Fibroblast of the aortic adventitia (primary cell): ENCODE measurements around the gene EIF4A3. TPM values are rescaled to one million over a fixed set of nuclear protein-coding genes. Genes with fewer than 3 reads are reported as not detected.

ENCODE experiments used
- DNase-seq: peaks from one replicate; pipeline ENCODE4 v3.0.0-alpha.2; 2010; ENCODE audit warnings: low read depth
- H3K4me3 ChIP-seq: 2 replicates; pipeline ENCODE4 v1.5.1; 2011; ENCODE audit warnings: low read depth, mild to moderate bottlenecking, control low read depth, low read length, moderate library complexity
- CTCF ChIP-seq: IDR thresholded peaks from 2 replicates; pipeline ENCODE4 v1.5.1; 2011; ENCODE audit warnings: mild to moderate bottlenecking, low read length, control low read depth, inconsistent platforms; ENCODE audit not compliant: insufficient read depth
- total RNA-seq: library from RNA; depleted of rRNA; stranded (reverse); fragments of >200 nt; gene quantifications from 2 replicates; pipeline ENCODE4 v1.2.3, GENCODE V29; 2012; ENCODE audit warnings: low replicate concordance

EIF4A3 gene
- total RNA-seq, 1 donor, result 85.9 TPM

GRCh38 chr17:80190716-80191115 is 43.8 kb upstream of the EIF4A3 start:
- no peak for DNase-seq
- H3K4me3 ChIP-seq, result no peak overlapping the region
- no peak for TF ChIP-seq CTCF

- DNase-seq, result no peak
- H3K4me3 ChIP-seq, result no peak overlapping the region
- TF ChIP-seq CTCF, result no peak
Observed at GRCh38 chr17:80189611-80190010, 42.7 kb upstream of the EIF4A3 start.

GRCh38 chr17:80187515-80187941 is 40.6 kb upstream of the EIF4A3 start:
- H3K4me3 ChIP-seq, result peak overlapping the region; percentile 45
- TF ChIP-seq CTCF, result no peak
- peak; percentile 67 for DNase-seq

- DNase-seq, result peak; percentile 41
- TF ChIP-seq CTCF, result no peak
- H3K4me3 ChIP-seq, result peak overlapping the region; percentile 45
Observed at GRCh38 chr17:80187090-80187489, 40.2 kb upstream of the EIF4A3 start.

- H3K4me3 ChIP-seq, result no peak overlapping the region
- TF ChIP-seq CTCF, result no peak
- no peak for DNase-seq
Observed at GRCh38 chr17:80185968-80186367, 39.0 kb upstream of the EIF4A3 start.

- no peak for TF ChIP-seq CTCF
- no peak for DNase-seq
- H3K4me3 ChIP-seq, result no peak overlapping the region
Observed at GRCh38 chr17:80184423-80184714, 37.4 kb upstream of the EIF4A3 start.

GRCh38 chr17:80183581-80184422 is 36.9 kb upstream of the EIF4A3 start:
- TF ChIP-seq CTCF, result no peak
- no peak overlapping the region for H3K4me3 ChIP-seq
- DNase-seq, result no peak
